Natural killer cell (primary cell): Measurements from ENCODE around the gene RASSF10. TPM values are rescaled to one million over a fixed set of nuclear protein-coding genes. Genes with fewer than 3 reads are reported as not detected.

Experiments
- ATAC-seq, 3 donors: fragments of 150-1000 bp in 2 of 3; fragments of 200-7000 bp in 1 of 3; cut with Tn5 transposase; 1 replicate in 1 of 3; 2 replicates in 2 of 3; pipeline ENCODE4 v1.10.0; 2021; ENCODE audit warnings: mild to moderate bottlenecking in 2 of 3, moderate library complexity in 2 of 3
- DNase-seq, 2 donors: peaks; one replicate each; pipeline versions ENCODE4 v3.0.0 to v3.0.0-alpha.2; 2013 to 2021; ENCODE audit warnings: mixed read lengths in 1 of 2
- H3K27ac ChIP-seq: one replicate; pipeline ENCODE4 v1.5.1; 2013; ENCODE audit warnings: mild to moderate bottlenecking, low read length
- H3K27me3 ChIP-seq: one replicate; pipeline ENCODE4 v1.6.1; 2013; ENCODE audit warnings: low read length; ENCODE audit not compliant: control insufficient read depth, insufficient read depth
- H3K36me3 ChIP-seq: one replicate; pipeline ENCODE4 v1.6.1; 2013; ENCODE audit warnings: low read length; ENCODE audit not compliant: control insufficient read depth, insufficient read depth
- H3K4me1 ChIP-seq: one replicate; pipeline ENCODE4 v1.6.1; 2013; ENCODE audit warnings: low read length; ENCODE audit not compliant: control insufficient read depth, insufficient read depth
- H3K4me3 ChIP-seq: one replicate; pipeline ENCODE4 v1.5.1; 2013; ENCODE audit warnings: low read length
- H3K9me3 ChIP-seq: one replicate; pipeline ENCODE4 v1.6.1; 2013; ENCODE audit warnings: low read length; ENCODE audit not compliant: control insufficient read depth, insufficient read depth
- H3K27ac Mint-ChIP-seq, 2 donors: one replicate each; pipeline ENCODE4 v1.8.0; 2022; ENCODE audit warnings: mild to moderate bottlenecking in 2 of 2, mixed read lengths in 2 of 2, moderate library complexity in 1 of 2
- H3K27me3 Mint-ChIP-seq, 2 donors: one replicate each; pipeline ENCODE4 v1.8.0; 2022; ENCODE audit warnings: low read depth in 2 of 2, mixed read lengths in 2 of 2
- H3K36me3 Mint-ChIP-seq: one replicate; pipeline ENCODE4 v1.8.0; 2022; ENCODE audit warnings: mixed read lengths
- H3K4me1 Mint-ChIP-seq, 2 donors: one replicate each; pipeline ENCODE4 v1.8.0; 2022; ENCODE audit warnings: mixed read lengths in 2 of 2
- H3K4me3 Mint-ChIP-seq: one replicate; pipeline ENCODE4 v1.8.0; 2022; ENCODE audit warnings: mild to moderate bottlenecking, moderate library complexity, mixed read lengths
- H3K9me3 Mint-ChIP-seq, 2 donors: one replicate each; pipeline ENCODE4 v1.8.0; 2022; ENCODE audit warnings: mixed read lengths in 2 of 2
- WGBS: methylation state at CpG from one replicate; pipeline ENCODE4 v1.1.7; 2013; ENCODE audit warnings: missing lambda C conversion rate; ENCODE audit not compliant: insufficient coverage; 5-methylcytosine and 5-hydroxymethylcytosine counted together
- intact Hi-C: fragments of 100-400 bp; cut with micrococcal nuclease; formaldehyde crosslinking; loops from one replicate; pipeline ENCODE4 v1.14.2; 2022
- total RNA-seq, 4 donors: library from RNA; stranded (reverse); fragments of 120-200 nt in 1 of 4; gene quantifications; one replicate each; pipeline versions ENCODE4 v1.2.3 to v1.2.4, GENCODE V29; 2013 to 2022
- TF ChIP-seq, protein P1 (sequence below): fragments of 200-600 bp; IDR thresholded peaks from one replicate; pipeline ENCODE4 v1.8.0; 2022; ENCODE audit warnings: antibody characterized with exemption

Gene RASSF10
- total RNA-seq, 3 donors from 2014 or later (not counting 1 experiment from before 2014, with no cell fraction given), result not detected

DNA sequence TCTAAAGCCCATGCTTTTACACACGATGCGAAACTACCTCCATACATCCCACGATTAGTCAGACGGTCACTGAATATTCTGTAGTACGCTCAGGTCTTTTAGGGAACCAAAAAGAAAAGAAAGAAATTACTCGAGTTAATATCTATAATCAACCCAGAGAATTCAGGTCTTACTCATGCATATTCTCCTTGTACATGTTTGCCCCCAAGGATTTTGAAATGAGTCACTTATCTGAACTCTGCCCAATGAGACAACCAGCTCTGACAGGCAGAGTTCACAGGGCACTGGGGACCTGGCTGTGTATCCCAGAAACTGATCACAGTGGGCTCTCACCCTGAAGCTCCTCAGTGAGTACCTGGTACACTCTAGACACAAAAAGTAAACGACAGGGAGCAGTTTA is 29.2 kb downstream of the RASSF10 start:
- peaks cover 35 to 56% of the 10 kb centered on the region in 2 donors for H3K27me3 Mint-ChIP-seq
- Histone ChIP-seq H3K36me3 (no peaks in the 10 kb centered on the region), H3K27ac (no peak overlapping the region), H3K27me3 (peaks cover 2% of the 10 kb centered on the region), H3K4me1 (no peaks in the 10 kb centered on the region), H3K9me3 (no peaks in the 10 kb centered on the region), H3K4me3 (no peak overlapping the region)
- 65% methylated on average over 6 of the region's 7 CpGs for WGBS
- H3K4me1 Mint-ChIP-seq, result no peaks in the 10 kb centered on the region
- intact Hi-C loops, result no loop called here
- no peak overlapping the region for H3K4me3 Mint-ChIP-seq
- no peaks in the 10 kb centered on the region for H3K9me3 Mint-ChIP-seq
- DNase-seq (no peak), ATAC-seq (no peak)
- no peaks in the 10 kb centered on the region for H3K36me3 Mint-ChIP-seq
- no peak overlapping the region for H3K27ac Mint-ChIP-seq
- TF ChIP-seq, protein P1, sequence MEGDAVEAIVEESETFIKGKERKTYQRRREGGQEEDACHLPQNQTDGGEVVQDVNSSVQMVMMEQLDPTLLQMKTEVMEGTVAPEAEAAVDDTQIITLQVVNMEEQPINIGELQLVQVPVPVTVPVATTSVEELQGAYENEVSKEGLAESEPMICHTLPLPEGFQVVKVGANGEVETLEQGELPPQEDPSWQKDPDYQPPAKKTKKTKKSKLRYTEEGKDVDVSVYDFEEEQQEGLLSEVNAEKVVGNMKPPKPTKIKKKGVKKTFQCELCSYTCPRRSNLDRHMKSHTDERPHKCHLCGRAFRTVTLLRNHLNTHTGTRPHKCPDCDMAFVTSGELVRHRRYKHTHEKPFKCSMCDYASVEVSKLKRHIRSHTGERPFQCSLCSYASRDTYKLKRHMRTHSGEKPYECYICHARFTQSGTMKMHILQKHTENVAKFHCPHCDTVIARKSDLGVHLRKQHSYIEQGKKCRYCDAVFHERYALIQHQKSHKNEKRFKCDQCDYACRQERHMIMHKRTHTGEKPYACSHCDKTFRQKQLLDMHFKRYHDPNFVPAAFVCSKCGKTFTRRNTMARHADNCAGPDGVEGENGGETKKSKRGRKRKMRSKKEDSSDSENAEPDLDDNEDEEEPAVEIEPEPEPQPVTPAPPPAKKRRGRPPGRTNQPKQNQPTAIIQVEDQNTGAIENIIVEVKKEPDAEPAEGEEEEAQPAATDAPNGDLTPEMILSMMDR, result no peak

DNA sequence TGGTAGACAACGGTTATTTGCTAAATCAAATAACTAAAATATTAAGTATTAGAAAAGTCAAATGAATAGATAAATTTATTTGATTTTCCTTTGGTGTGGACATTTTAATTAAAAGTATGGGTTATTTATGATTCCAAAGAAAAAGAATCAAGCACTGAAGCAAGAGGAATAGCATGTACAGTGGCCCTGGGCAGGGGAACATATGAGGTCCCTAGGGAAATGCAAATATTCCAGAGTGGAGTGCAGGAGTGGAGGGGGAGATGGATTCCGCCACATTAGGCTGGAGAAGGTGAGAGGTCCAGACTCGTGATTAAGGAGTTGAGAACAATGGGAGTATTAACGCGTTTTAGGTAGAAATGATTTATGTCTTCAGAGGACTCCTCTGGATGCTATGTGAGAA is 30.0 kb downstream of the RASSF10 start:
- peaks cover 35 to 56% of the 10 kb centered on the region in 2 donors for H3K27me3 Mint-ChIP-seq
- no peaks in the 10 kb centered on the region for H3K4me1 Mint-ChIP-seq
- Histone ChIP-seq H3K9me3 (no peaks in the 10 kb centered on the region), H3K4me1 (no peaks in the 10 kb centered on the region), H3K36me3 (no peaks in the 10 kb centered on the region), H3K4me3 (no peak overlapping the region), H3K27me3 (peaks cover 2% of the 10 kb centered on the region), H3K27ac (no peak overlapping the region)
- no peaks in the 10 kb centered on the region for H3K9me3 Mint-ChIP-seq
- intact Hi-C loops, result no loop called here
- no peak for DNase-seq
- ATAC-seq, result no peak
- no peak overlapping the region for H3K4me3 Mint-ChIP-seq
- H3K27ac Mint-ChIP-seq, result no peak overlapping the region
- H3K36me3 Mint-ChIP-seq, result no peaks in the 10 kb centered on the region
- 94% methylated on average over 4 of the region's 5 CpGs for WGBS
- TF ChIP-seq, protein P1, result no peak

GRCh38 chr11:13040969-13041561 is 31.9 kb downstream of the RASSF10 start:
- Mint-ChIP-seq H3K36me3 (no peaks in the 10 kb centered on the region), H3K27me3 (peaks cover 26 to 42% of the 10 kb centered on the region in 2 donors), H3K4me1 (no peaks in the 10 kb centered on the region), H3K9me3 (no peaks in the 10 kb centered on the region), H3K4me3 (no peak overlapping the region), H3K27ac (no peak overlapping the region)
- H3K4me3 ChIP-seq, result no peak overlapping the region
- no peaks in the 10 kb centered on the region for H3K4me1 ChIP-seq
- H3K9me3 ChIP-seq, result no peaks in the 10 kb centered on the region
- ATAC-seq, result no peak
- TF ChIP-seq, protein P1, result no peak
- WGBS, result 54% methylated on average over 3 of the region's 4 CpGs
- DNase-seq, result no peak
- no peak overlapping the region for H3K27ac ChIP-seq
- no peaks in the 10 kb centered on the region for H3K36me3 ChIP-seq
- H3K27me3 ChIP-seq, result peaks cover 2% of the 10 kb centered on the region
- intact Hi-C loops, result no loop called here

DNA sequence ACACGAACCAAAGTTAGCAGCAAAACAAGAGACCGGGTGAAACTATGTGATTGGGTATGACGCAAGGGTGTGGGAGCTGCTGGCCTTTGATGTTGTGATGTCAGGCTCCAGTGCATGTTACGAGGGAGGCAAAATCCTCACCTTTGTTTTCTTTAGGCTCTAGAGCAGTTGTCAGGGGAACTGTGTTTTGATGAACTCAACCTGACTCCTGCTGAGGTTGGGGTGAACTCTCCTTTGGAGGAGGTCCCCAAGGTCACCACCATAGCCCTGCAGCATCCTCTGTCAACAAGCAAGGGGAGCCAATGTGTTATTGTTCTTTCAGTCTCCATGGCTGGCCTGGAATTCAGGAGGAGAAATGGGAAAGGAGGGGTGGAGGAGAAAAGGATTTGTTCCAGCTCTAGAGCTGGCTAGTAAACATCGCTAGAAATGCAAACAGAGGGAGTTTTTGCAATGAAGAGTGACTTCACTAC is 33.8 kb downstream of the RASSF10 start:
- H3K4me1 ChIP-seq, result no peaks in the 10 kb centered on the region
- intact Hi-C loops, result no loop called here
- no peak overlapping the region for H3K27ac ChIP-seq
- peaks cover 0 to under 1% of the 10 kb centered on the region in 2 donors for H3K9me3 Mint-ChIP-seq
- H3K27me3 ChIP-seq, result peaks cover 2% of the 10 kb centered on the region
- no peak overlapping the region for H3K27ac Mint-ChIP-seq
- peaks cover 21 to 41% of the 10 kb centered on the region in 2 donors for H3K27me3 Mint-ChIP-seq
- DNase-seq, result no peak
- ATAC-seq, result no peak
- no peak overlapping the region for H3K4me3 Mint-ChIP-seq
- H3K36me3 Mint-ChIP-seq, result no peaks in the 10 kb centered on the region
- WGBS, result 79% methylated on average over 5 of the region's 5 CpGs
- H3K4me3 ChIP-seq, result no peak overlapping the region
- H3K36me3 ChIP-seq, result no peaks in the 10 kb centered on the region
- TF ChIP-seq, protein P1, result no peak
- no peaks in the 10 kb centered on the region for H3K4me1 Mint-ChIP-seq
- no peaks in the 10 kb centered on the region for H3K9me3 ChIP-seq
